Brain pericyte (primary cell): Measurements from ENCODE around the gene FBXO21.
"Not testable (repeated sequence)": the region's sequence is repeated elsewhere in the genome, so short reads cannot be mapped to it uniquely, and the experiment has no call there.

ENCODE experiments used
- DNase-seq: peaks from one replicate; pipeline ENCODE4 v3.0.0-alpha.2; 2012; ENCODE audit warnings: low read depth, low spot score

FBXO21 gene

GRCh38 chr12:117109943-117110635 lies 80.2 kb downstream of the FBXO21 start:
- no peak for DNase-seq

- DNase-seq, result no peak
Measured at GRCh38 chr12:117105902-117106301, 84.4 kb downstream of the FBXO21 start.

GRCh38 chr12:117104003-117104402 lies 86.3 kb downstream of the FBXO21 start:
- DNase-seq, result not testable (repeated sequence)

GRCh38 chr12:117102800-117103181 lies 87.5 kb downstream of the FBXO21 start:
- no peak for DNase-seq

- no peak for DNase-seq
Measured at GRCh38 chr12:117101953-117102799, 88.1 kb downstream of the FBXO21 start.

GRCh38 chr12:117100851-117101673 lies 89.2 kb downstream of the FBXO21 start:
- DNase-seq, result no peak

GRCh38 chr12:117100251-117100650 lies 90.0 kb downstream of the FBXO21 start:
- no peak for DNase-seq

- DNase-seq, result no peak
Measured at GRCh38 chr12:117098361-117099217, 91.7 kb downstream of the FBXO21 start.

- no peak for DNase-seq
Measured at GRCh38 chr12:117098024-117098360, 92.3 kb downstream of the FBXO21 start.

GRCh38 chr12:117097159-117097558 lies 93.1 kb downstream of the FBXO21 start:
- DNase-seq, result no peak

- DNase-seq, result no peak
Measured at GRCh38 chr12:117096501-117097042, 93.7 kb downstream of the FBXO21 start.

GRCh38 chr12:117095191-117095590 lies 95.1 kb downstream of the FBXO21 start:
- DNase-seq, result not testable (repeated sequence)

- DNase-seq, result no peak
Measured at GRCh38 chr12:117093918-117094630, 96.2 kb downstream of the FBXO21 start.

- no peak for DNase-seq
Measured at GRCh38 chr12:117093431-117093830, 96.8 kb downstream of the FBXO21 start.

- DNase-seq, result no peak
Measured at GRCh38 chr12:117092886-117093285, 97.4 kb downstream of the FBXO21 start.

- no peak for DNase-seq
Measured at GRCh38 chr12:117092511-117092780, 97.8 kb downstream of the FBXO21 start.
